ENCODE results near the gene SLC6A19.

Gene SLC6A19

GRCh38 chr5:1183424-1184162, 17.8 kb upstream of the SLC6A19 start:
- no peaks in the 10 kb centered on the region for H3K9me3 ChIP-seq (ENCODE audit: insufficient read depth, low read depth, low read length)
- no peak overlapping the region for H3K9ac ChIP-seq (ENCODE audit: low read depth, low read length)
- no peak overlapping the region for H3K27ac ChIP-seq (ENCODE audit: low read depth, low read length)
- no peaks in the 10 kb centered on the region for H3K4me1 ChIP-seq (ENCODE audit: insufficient read depth, low read length)
- no peaks in the 10 kb centered on the region for H3K36me3 ChIP-seq (ENCODE audit: insufficient read depth, low read length)
- H3K27me3 ChIP-seq (ENCODE audit: insufficient read depth, low read length) = no peaks in the 10 kb centered on the region
- 89% methylated on average over 17 of the region's 18 CpGs for WGBS
- H3K4me3 ChIP-seq (ENCODE audit: low read length) = no peak overlapping the region

- H3K4me1 ChIP-seq (ENCODE audit: insufficient read depth, low read length) = no peaks in the 10 kb centered on the region
- H3K27me3 ChIP-seq (ENCODE audit: insufficient read depth, low read length) = no peaks in the 10 kb centered on the region
- no peaks in the 10 kb centered on the region for H3K36me3 ChIP-seq (ENCODE audit: insufficient read depth, low read length)
- 95% methylated on average over 8 of the region's 8 CpGs for WGBS
- H3K4me3 ChIP-seq (ENCODE audit: low read length) = no peak overlapping the region
- H3K9me3 ChIP-seq (ENCODE audit: insufficient read depth, low read depth, low read length) = no peaks in the 10 kb centered on the region
- no peak overlapping the region for H3K9ac ChIP-seq (ENCODE audit: low read depth, low read length)
- H3K27ac ChIP-seq (ENCODE audit: low read depth, low read length) = no peak overlapping the region
Measured at GRCh38 chr5:1184163-1184470, 17.3 kb upstream of the SLC6A19 start.

- Histone ChIP-seq H3K36me3 (ENCODE audit: insufficient read depth, low read length) (no peaks in the 10 kb centered on the region), H3K9ac (ENCODE audit: low read depth, low read length) (no peak overlapping the region), H3K9me3 (ENCODE audit: insufficient read depth, low read depth, low read length) (no peaks in the 10 kb centered on the region), H3K27me3 (ENCODE audit: insufficient read depth, low read length) (no peaks in the 10 kb centered on the region), H3K27ac (ENCODE audit: low read depth, low read length) (no peak overlapping the region), H3K4me1 (ENCODE audit: insufficient read depth, low read length) (no peaks in the 10 kb centered on the region), H3K4me3 (ENCODE audit: low read length) (no peak overlapping the region)
- WGBS = 93% methylated on average over 7 of the region's 7 CpGs
Measured at GRCh38 chr5:1184481-1184880, 16.9 kb upstream of the SLC6A19 start.

- Histone ChIP-seq H3K36me3 (ENCODE audit: insufficient read depth, low read length) (no peaks in the 10 kb centered on the region), H3K9ac (ENCODE audit: low read depth, low read length) (no peak overlapping the region), H3K27ac (ENCODE audit: low read depth, low read length) (no peak overlapping the region), H3K4me3 (ENCODE audit: low read length) (no peak overlapping the region), H3K27me3 (ENCODE audit: insufficient read depth, low read length) (no peaks in the 10 kb centered on the region), H3K4me1 (ENCODE audit: insufficient read depth, low read length) (no peaks in the 10 kb centered on the region), H3K9me3 (ENCODE audit: insufficient read depth, low read depth, low read length) (no peaks in the 10 kb centered on the region)
- WGBS = 90% methylated on average over 10 of the region's 10 CpGs
Measured at GRCh38 chr5:1185038-1185627, 16.3 kb upstream of the SLC6A19 start.

- H3K9ac ChIP-seq (ENCODE audit: low read depth, low read length) = no peak overlapping the region
Measured at GRCh38 chr5:1185629-1186350, 15.6 kb upstream of the SLC6A19 start.

GRCh38 chr5:1186351-1187233, 14.8 kb upstream of the SLC6A19 start:
- H3K27me3 ChIP-seq (ENCODE audit: insufficient read depth, low read length) = no peaks in the 10 kb centered on the region
- no peaks in the 10 kb centered on the region for H3K36me3 ChIP-seq (ENCODE audit: insufficient read depth, low read length)
- H3K4me1 ChIP-seq (ENCODE audit: insufficient read depth, low read length) = no peaks in the 10 kb centered on the region
- H3K9me3 ChIP-seq (ENCODE audit: insufficient read depth, low read depth, low read length) = no peaks in the 10 kb centered on the region
- no peak overlapping the region for H3K9ac ChIP-seq (ENCODE audit: low read depth, low read length)
- H3K27ac ChIP-seq (ENCODE audit: low read depth, low read length) = no peak overlapping the region
- 81% methylated on average over 18 of the region's 18 CpGs for WGBS
- no peak overlapping the region for H3K4me3 ChIP-seq (ENCODE audit: low read length)

More at GRCh38 chr5:1185629-1186350, 15.6 kb upstream of the SLC6A19 start:
- WGBS = 86% methylated on average over 12 of the region's 12 CpGs
- Histone ChIP-seq H3K9me3 (ENCODE audit: insufficient read depth, low read depth, low read length) (no peaks in the 10 kb centered on the region), H3K4me1 (ENCODE audit: insufficient read depth, low read length) (no peaks in the 10 kb centered on the region), H3K36me3 (ENCODE audit: insufficient read depth, low read length) (no peaks in the 10 kb centered on the region), H3K27ac (ENCODE audit: low read depth, low read length) (no peak overlapping the region), H3K4me3 (ENCODE audit: low read length) (no peak overlapping the region), H3K27me3 (ENCODE audit: insufficient read depth, low read length) (no peaks in the 10 kb centered on the region)

- H3K4me1 ChIP-seq (ENCODE audit: insufficient read depth, low read length) = no peaks in the 10 kb centered on the region
- no peak overlapping the region for H3K4me3 ChIP-seq (ENCODE audit: low read length)
- 0 out of 2 replicates have a peak, but pooled peaks cover 3% of the 10 kb centered on the region for H3K27me3 ChIP-seq (ENCODE audit: insufficient read depth, low read length)
- H3K36me3 ChIP-seq (ENCODE audit: insufficient read depth, low read length) = no peaks in the 10 kb centered on the region
- H3K27ac ChIP-seq (ENCODE audit: low read depth, low read length) = no peak overlapping the region
- 81% methylated on average over 18 of the region's 18 CpGs for WGBS
- no peaks in the 10 kb centered on the region for H3K9me3 ChIP-seq (ENCODE audit: insufficient read depth, low read depth, low read length)
- H3K9ac ChIP-seq (ENCODE audit: low read depth, low read length) = no peak overlapping the region
Measured at GRCh38 chr5:1187234-1187949, 14.0 kb upstream of the SLC6A19 start.

- WGBS = 86% methylated on average over 8 of the region's 8 CpGs
- Histone ChIP-seq H3K9me3 (ENCODE audit: insufficient read depth, low read depth, low read length) (no peaks in the 10 kb centered on the region), H3K9ac (ENCODE audit: low read depth, low read length) (no peak overlapping the region), H3K27ac (ENCODE audit: low read depth, low read length) (no peak overlapping the region), H3K36me3 (ENCODE audit: insufficient read depth, low read length) (no peaks in the 10 kb centered on the region), H3K27me3 (ENCODE audit: insufficient read depth, low read length) (0 out of 2 replicates have a peak, but pooled peaks cover 3% of the 10 kb centered on the region), H3K4me3 (ENCODE audit: low read length) (no peak overlapping the region), H3K4me1 (ENCODE audit: insufficient read depth, low read length) (no peaks in the 10 kb centered on the region)
Measured at GRCh38 chr5:1187950-1188334, 13.5 kb upstream of the SLC6A19 start.

GRCh38 chr5:1188464-1188863, 12.9 kb upstream of the SLC6A19 start:
- Histone ChIP-seq H3K27me3 (ENCODE audit: insufficient read depth, low read length) (0 out of 2 replicates have a peak, but pooled peaks cover 6% of the 10 kb centered on the region), H3K9ac (ENCODE audit: low read depth, low read length) (no peak overlapping the region)
- 53% methylated on average over 5 of the region's 6 CpGs for WGBS

GRCh38 chr5:1189269-1189668, 12.1 kb upstream of the SLC6A19 start:
- WGBS = 92% methylated on average over 10 of the region's 10 CpGs
- no peak overlapping the region for H3K27ac ChIP-seq (ENCODE audit: low read depth, low read length)
- H3K27me3 ChIP-seq (ENCODE audit: insufficient read depth, low read length) = 0 out of 2 replicates have a peak, but pooled peaks cover 6% of the 10 kb centered on the region
- H3K9ac ChIP-seq (ENCODE audit: low read depth, low read length) = no peak overlapping the region
- no peaks in the 10 kb centered on the region for H3K9me3 ChIP-seq (ENCODE audit: insufficient read depth, low read depth, low read length)
- no peaks in the 10 kb centered on the region for H3K36me3 ChIP-seq (ENCODE audit: insufficient read depth, low read length)
- H3K4me3 ChIP-seq (ENCODE audit: low read length) = no peak overlapping the region
- no peaks in the 10 kb centered on the region for H3K4me1 ChIP-seq (ENCODE audit: insufficient read depth, low read length)

More at GRCh38 chr5:1188464-1188863, 12.9 kb upstream of the SLC6A19 start:
- H3K4me3 ChIP-seq (ENCODE audit: low read length) = no peak overlapping the region
- no peaks in the 10 kb centered on the region for H3K36me3 ChIP-seq (ENCODE audit: insufficient read depth, low read length)
- no peaks in the 10 kb centered on the region for H3K9me3 ChIP-seq (ENCODE audit: insufficient read depth, low read depth, low read length)
- H3K4me1 ChIP-seq (ENCODE audit: insufficient read depth, low read length) = no peaks in the 10 kb centered on the region
- no peak overlapping the region for H3K27ac ChIP-seq (ENCODE audit: low read depth, low read length)

Measured in HUES64 (cell line).